AML-193 (cell line): ENCODE results near the gene EDA.

Experiments used
- DNase-seq, 2 experiments: peaks; one replicate each; lab custom pipeline; 2025; lab: John Stamatoyannopoulos, UW

Gene EDA

GRCh38 chrX:69615779-69616456 is at the start of gene EDA:
EDA (plus strand) TSS chrX:69616113.
- DNase-seq = no peak

DNA sequence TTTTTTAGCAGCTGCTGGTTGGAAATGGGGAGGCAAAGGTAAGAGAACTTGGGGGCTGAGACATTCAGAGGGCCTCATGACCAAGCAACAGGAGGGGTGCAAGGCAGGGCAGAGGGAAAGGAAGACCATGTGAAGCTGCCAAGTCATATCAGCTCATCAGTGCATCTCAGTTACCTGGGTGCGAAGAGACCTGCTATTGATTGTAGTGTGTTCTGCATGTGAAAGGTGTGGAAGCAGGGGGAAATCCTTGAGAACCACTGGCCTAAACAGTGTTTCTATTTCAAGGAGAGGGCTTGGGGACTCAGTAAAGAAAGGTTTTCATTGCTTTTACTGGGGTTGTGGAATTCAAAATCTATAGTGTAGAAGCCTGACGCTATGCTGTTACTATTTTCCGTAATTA is 47.1 kb upstream of the EDA start:
- no peak for DNase-seq

DNA sequence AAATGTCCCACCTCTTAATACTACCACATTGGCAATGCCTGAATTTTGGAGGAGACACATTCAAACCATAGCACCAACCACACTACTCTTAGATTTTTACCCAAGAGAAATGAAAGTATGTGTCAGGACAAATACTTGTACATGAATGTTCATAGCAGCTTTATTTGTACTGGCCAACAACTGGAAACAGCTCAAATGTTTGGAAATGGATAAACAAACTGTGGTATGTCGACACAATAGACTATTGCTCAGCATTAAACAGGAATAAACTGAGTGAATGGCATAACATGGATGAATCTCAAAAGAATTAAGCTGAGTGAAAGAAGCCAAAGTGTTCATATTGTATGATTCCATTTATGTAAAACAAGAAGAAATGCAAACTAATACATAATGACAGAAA is 18.5 kb upstream of the EDA start:
- DNase-seq = no peak

- no peak for DNase-seq
Observed at GRCh38 chrX:69600182-69600581, 15.7 kb upstream of the EDA start.

GRCh38 chrX:69603566-69604194 is 12.2 kb upstream of the EDA start:
- no peak for DNase-seq

DNA sequence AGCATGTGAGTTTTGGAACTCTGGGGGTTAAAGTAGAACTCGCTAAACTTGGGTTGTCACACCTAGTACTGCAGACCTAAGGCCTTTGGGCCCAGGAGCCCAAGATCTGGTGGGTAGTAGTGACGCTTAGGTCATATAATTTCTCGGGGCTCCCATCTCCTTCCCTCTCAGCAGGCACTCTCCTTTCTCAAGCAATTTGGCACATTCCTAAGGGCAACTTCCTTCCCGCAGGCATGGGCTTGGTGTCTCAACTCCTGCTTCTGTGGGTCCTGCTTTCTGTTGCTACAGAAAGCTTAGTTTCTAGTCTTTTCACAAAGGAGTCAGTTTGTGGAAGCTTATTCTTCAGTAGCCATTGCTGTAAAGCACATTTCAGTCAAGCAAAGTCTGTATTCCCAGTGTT is 10.4 kb upstream of the EDA start:
- no peak for DNase-seq

DNA sequence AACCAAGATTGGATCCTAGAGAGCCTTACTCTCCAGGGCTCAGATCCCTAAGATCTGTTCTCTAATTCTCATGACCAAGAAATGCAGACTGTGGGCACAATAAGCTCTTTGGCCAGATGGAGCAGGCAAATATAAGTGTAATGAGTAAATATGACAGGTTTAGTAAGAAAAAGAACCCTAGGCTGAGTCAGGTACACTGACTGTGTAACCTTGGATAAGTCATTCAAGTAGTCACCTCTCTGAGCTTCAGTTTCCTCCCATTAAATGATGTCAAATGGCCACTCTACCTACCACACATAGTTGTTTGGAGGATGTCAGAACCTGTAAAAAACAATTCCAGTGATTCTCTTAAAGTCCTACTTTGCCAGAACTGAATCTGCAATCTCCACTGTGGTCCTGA is 8.3 kb upstream of the EDA start:
- no peak for DNase-seq

DNA sequence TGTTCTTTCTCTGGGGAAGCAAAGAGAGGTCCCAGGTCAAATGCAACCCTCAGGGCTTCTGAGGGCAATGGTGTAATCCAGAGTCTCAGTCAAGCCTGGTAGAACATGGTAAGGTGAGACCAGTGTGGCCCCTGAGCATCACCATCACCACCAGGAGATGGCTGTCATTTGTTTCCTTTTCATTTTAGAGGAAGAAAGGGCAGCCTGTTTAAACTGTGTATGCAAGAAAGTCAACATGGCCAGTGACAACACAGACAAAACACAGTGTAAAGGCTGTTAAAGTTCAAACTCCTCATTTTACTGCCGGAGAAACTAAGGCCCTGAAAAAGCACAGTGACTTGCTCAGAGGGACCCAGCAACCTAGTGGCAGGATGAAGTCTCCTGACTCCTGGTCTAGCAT is 2.0 kb upstream of the EDA start:
- DNase-seq = no peak

- no peak for DNase-seq
Observed at GRCh38 chrX:69614886-69615285, 1.0 kb upstream of the EDA start.

GRCh38 chrX:69615342-69615741 is 571 bp upstream of the EDA start:
- DNase-seq = no peak

DNA sequence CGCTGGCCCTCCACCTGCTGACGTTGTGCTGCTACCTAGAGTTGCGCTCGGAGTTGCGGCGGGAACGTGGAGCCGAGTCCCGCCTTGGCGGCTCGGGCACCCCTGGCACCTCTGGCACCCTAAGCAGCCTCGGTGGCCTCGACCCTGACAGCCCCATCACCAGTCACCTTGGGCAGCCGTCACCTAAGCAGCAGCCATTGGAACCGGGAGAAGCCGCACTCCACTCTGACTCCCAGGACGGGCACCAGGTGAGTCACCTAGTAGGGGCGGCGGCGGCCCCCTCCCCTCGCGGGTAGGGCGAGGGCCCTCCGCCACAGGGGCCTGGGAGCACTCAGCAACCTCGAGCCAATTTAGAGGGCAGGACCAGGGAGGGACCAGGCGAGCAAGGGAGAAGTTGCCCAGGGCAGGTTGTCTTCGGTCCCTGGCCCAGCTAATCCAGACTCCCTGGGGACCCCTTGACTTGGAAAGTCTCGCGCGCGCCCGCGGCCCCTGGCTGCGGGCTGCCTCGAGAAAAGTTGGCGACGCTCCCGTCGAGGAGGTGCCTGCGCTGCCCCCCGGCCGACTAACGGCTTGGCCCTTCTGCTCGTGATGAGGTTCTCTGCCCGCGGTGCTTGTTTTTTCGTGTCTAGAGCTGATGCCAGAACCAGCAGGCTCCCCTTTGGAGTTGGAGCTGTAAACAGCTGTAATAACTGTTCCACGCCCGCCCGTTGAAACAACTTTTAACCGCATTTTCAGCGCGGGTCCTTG is 717 bp downstream of the EDA start:
- no peak for DNase-seq

- DNase-seq = no peak
Observed at GRCh38 chrX:69618803-69619202, 2.9 kb downstream of the EDA start.

DNA sequence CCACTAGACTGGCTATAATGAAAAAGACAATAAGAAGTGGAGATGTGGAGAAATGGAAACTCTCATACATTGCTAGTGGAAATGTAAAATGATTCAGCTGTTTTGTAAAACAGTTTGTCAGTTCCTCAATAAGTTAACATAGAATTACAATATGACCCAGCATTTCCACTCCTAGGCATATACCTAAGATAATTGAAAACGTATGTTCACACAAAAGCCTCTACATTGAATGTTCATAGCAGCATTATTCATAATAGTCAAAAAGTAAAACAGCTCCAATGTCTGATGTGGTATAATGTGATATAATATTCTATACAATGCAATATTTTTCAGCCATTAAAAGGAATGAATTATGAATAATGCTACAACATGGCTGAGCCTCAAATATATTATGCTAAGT is 10.2 kb downstream of the EDA start:
- no peak for DNase-seq

GRCh38 chrX:69627744-69628143 is 11.8 kb downstream of the EDA start:
- DNase-seq = no peak

GRCh38 chrX:69630147-69630546 is 14.2 kb downstream of the EDA start:
- DNase-seq = no peak

GRCh38 chrX:69664693-69665092 is 48.8 kb downstream of the EDA start:
- no peak for DNase-seq

DNA sequence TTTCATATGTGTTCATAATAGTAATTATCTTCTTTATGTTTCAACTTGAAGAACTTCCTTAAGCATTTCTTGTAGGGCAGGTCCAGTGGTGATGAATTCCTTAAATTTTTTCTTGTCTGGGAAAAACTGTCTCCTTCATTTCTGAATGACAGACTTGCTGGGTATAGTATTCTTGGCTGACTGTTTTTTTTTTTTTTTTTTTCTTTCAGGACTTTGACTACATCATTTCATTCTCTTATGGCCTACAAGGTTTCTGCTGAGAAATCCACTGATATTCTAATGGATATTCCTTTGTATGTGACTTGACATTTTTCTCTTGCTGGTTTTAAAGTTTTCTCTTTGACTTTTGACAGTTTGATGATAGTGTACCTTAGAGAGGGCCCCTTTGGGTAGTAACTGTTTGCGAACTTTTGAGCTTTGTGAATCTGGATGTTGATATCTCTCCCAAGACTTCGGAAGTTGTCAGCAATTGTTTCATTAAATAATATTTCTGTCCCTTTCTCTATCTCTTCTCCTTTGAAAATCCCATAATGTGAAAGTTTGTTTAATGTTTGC is 54.2 kb downstream of the EDA start:
- DNase-seq = no peak

GRCh38 chrX:69674891-69675290 is 59.0 kb downstream of the EDA start:
- no peak for DNase-seq

- DNase-seq = no peak
Observed at GRCh38 chrX:69705818-69706217, 89.9 kb downstream of the EDA start.

- DNase-seq = no peak
Observed at GRCh38 chrX:69718102-69718501, 102.2 kb downstream of the EDA start.

DNA sequence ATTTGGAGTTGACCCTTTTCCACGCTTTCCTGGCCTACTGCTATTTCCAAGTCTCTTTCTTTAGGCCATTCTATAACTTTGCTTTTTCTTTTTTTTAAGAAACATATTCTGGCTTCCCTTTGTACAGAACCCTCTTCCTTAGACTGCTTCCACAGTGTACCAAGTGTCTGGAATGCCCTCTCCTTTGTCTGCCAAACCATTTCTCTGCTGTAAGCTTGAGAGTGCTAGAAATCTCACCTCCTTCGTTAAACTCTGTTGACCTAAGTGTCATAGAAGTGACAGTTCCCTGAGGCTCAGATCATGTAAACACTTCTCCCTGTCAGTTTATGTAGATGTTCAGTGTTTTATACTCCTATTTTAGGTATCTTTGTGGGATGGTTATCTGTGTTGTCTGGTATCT is 108.4 kb downstream of the EDA start:
- no peak for DNase-seq

DNA sequence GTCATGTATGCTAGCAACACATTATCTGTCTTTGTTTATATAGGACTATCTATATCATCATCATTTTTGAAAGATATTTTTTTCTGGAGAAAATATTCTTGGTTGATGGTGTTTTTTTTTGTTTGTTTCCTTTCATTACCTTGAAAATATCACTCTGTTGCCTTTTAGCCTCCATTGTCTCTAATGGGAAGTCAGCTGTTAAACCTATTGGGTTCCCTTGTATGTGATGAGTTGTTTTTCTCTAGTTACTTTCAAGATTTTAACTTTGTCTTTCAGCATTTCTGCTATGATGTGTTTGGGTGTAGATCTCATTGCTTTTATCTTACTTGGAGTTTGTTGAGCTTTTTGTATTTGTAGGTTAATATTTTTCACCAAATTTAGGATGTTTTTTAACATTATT is 124.4 kb downstream of the EDA start:
- no peak for DNase-seq

DNA sequence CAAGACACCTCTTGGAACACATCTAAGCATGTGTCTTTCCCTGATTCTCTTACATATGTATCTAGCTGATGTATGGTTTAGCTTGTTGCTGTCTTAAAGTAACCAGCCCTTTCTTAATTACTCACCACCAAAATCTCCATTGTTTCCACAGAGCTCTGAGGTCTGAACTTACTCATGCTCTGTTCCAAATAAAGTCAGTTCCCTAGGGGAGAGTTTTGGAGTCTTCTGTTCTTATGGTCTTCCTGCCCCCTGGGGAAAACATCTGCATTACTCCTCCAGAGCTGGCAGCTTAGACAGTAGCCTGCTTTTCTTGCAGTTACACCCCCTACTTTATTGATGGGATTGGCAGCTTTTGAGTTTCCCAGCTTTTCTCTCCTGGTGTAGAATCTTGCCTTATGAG is 125.8 kb downstream of the EDA start:
- no peak for DNase-seq
